GM18951 (cell line): ENCODE results near the gene HCRTR1.

ENCODE experiments used
- POLR2A ChIP-seq: IDR thresholded peaks from 4 replicates; pipeline ENCODE4 v1.6.1; 2011; ENCODE audit warnings: mild to moderate bottlenecking; ENCODE audit not compliant: insufficient read length, insufficient read depth; ENCODE audit errors: extremely low read depth
- in situ Hi-C: fragments of 300-500 bp; cut with MboI; formaldehyde crosslinking; loops from one replicate; pipeline ENCODE4 v1.12.0; 2022; ENCODE audit warnings: low sequenced_read_pairs, mixed read lengths, inconsistent platforms; ENCODE audit not compliant: unreplicated experiment

The HCRTR1 gene

DNA sequence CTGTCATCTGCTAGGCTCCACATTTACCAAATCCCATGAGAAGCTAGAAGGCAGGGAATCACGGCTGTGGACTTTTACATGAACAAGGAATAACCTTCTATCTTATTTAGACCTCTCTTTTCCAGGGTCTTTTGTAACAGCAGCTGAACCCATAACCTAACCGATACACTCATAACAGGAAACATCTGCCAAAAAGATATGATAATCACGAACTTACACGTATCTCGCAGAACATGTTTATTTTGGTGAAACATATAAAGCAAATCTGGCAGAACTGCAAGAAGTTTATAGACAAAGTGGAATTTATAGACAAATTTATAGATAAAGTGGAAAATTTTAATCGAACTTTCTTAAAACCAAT, 20.8 kb upstream of the HCRTR1 start:
- in situ Hi-C loops: no loop called here
- TF ChIP-seq POLR2A: no peak

DNA sequence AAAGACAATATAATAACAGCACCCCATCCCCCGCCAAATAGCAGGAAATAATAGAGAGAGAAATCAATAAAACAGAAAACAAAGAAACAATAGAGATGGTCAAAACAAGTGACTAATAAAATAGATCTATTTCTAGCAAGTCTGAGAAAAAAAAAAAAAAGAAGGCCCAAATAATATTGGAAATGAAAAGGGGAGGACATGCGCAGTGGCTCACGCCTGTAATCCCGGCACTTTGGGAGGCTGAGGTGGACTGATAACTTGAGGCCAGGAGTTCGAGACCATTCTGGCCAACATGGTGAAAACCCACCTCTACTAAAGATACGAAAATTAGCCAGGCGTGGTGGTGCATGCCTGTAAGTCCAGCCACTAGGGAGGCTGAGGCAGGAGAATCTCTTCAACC, 18.5 kb upstream of the HCRTR1 start:
- no peak for TF ChIP-seq POLR2A
- in situ Hi-C loops: no loop called here

DNA sequence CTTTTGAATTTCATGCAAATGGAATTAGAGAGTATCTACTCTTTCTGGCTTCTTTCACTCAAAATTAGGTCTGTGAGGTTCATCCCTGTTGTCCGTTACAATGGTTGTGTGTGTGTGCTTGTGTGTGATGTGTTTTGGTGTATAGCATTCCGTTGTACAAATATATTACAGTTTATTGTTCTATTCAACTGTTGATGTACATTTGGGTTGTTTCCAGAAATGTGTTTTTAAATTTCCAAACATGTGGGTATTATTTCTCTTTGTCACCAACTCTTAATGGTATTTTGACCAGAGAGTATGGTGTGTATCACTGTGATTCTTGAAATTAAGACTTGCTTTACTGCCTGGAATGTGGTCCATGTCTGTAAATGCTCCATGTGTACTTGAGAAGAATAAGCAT, 16.8 kb upstream of the HCRTR1 start:
- TF ChIP-seq POLR2A: no peak
- in situ Hi-C loops: no loop called here

DNA sequence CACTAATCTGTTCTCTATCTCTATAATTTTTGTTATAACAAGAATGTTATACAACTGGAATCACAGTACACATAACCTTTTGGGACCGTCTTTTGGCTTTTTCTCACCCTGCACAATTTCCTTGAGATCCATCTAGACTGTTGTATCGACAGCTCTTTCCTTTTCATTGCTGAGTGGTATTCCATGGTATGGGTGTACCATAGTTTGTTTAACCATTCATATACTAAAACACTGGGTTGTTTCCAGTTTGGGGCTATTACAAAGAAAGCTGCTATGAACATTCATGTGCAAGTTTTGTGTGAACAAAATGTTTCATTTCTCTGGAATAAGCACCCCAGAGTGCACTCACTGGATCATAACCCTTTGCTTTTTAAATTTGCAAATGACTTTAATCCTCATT, 15.4 kb upstream of the HCRTR1 start:
- in situ Hi-C loops: no loop called here
- no peak for TF ChIP-seq POLR2A

DNA sequence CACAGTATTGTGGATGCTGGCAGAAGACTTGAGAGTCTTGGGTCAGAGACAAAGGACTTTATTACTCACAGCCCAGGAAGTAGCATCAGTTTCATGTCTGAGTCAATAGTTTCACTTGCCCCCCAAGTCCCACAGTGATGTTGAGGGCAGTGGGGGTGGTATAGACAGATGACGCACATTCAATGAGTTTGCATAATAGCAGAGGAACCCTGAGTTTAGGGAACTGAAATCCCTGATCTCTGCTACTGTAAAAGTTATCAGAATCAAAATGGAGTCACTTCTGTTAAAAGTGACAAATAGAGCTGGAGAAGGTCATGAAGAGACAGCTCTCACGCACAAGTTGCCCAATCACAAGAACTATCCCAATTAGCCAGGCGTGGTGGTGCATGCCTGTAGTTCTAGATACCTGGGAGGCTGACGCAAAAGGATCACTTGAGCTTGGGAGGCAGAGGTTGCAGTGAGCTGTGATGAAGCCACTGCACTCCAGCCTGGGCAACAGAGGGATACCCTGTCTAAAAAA, 11.5 kb upstream of the HCRTR1 start:
- TF ChIP-seq POLR2A: no peak
- in situ Hi-C loops: no loop called here

DNA sequence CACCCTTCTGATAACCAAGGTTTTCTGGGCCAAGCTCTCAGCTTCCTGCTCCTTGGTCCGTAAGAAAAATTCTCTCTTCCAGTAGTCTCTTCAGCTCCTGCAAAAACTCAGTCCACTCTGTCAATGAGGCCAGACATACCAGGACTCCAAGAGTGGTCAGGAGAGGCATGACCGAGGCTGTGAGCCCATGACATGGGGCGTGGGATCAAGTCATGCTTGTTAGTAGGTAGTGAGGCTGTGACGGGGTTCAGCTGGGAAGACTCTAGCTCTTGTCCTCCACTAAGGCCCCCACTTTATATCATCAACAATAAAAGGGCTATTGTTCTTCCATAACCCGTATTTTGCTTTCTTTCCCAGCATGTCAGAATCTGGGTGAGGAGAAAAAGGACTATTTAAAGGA, 10.1 kb upstream of the HCRTR1 start:
- in situ Hi-C loops: no loop called here
- TF ChIP-seq POLR2A: no peak

DNA sequence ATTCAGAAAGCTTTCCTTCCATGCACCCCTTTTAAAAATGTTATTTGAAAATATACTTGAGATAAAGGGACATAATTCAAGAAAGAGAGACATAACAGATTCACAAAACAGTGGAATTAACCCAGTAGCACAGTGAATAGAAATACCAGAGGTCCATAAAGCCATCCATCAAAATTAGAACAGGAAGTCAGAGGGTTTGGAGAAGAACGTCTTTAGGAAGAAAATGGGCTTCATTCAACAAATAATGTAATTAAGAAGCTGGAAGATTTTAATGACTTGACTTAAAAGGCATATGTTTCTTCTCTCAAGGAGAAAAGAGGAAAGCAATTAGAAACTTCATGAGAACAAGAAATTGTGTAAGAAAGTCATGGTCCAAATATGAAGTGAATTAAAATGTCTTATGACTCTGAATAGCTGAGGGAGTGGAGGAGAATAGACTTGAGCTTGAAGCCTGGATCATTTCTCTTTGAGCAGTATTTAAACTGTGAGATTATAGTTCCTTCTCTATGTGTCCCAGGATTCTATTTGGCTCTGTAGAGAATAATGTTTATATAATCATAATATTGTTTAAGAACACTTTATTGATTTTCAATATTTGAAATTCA, 7.9 kb upstream of the HCRTR1 start:
- in situ Hi-C loops: loop anchor here (10.0 kb wide), 1 partner anchor 45 kb away; no protein-coding TSS in a partner anchor

DNA sequence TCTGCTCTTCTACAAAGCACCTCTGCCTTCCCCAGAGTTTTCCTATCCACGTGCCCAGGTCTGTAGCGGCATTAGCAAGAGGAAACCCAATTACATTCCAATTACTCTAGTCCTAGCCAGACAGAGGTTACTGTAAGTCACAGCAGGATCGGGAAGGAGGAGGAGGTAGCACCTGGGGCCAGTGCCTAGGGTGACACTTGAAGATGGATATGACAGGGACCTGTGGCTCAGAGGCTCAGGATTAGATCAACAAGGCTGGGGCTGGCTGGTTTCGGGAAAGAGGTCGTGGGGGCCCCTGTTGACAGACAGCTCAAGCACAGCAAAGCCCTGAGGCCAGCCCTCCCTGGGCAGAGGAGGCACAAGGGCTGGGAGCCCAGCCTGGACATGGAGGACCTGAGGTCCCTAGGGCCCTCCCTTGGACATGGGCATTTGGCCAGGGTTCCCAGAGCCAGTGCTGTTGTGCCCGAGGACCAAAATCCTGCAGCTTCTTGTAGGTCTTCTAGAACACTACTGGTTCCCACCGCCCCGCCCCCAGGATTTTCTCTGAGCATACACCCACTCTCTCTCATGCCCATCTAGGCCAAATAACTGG, 3.0 kb upstream of the HCRTR1 start:
- TF ChIP-seq POLR2A: no peak
- in situ Hi-C loops: loop anchor here (10.0 kb wide), 1 partner anchor 50 kb away; no protein-coding TSS in a partner anchor

More for the DNA sequence above, 7.9 kb upstream of the HCRTR1 start:
- no peak for TF ChIP-seq POLR2A

DNA sequence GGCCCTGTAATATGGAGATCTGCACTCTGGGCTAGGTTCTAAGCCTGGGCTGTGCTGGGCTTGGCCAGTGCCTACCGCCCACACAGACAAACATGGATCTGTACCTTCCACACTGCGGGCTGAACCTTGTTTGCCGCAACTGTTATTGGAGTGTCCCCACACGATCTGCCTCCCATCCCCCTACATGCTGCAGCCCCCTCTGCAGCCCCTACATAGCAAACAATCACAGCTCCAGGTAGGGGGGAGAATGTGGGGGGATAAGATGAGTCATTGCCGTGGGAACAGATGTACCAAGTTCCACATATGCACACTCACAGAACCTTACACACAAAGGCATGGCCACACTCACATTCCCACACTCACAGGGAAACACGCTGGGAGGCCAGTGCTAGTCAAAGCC, 2.1 kb upstream of the HCRTR1 start:
- in situ Hi-C loops: loop anchor here (10.0 kb wide), 1 partner anchor 51 kb away; no protein-coding TSS in a partner anchor
- TF ChIP-seq POLR2A: no peak

DNA sequence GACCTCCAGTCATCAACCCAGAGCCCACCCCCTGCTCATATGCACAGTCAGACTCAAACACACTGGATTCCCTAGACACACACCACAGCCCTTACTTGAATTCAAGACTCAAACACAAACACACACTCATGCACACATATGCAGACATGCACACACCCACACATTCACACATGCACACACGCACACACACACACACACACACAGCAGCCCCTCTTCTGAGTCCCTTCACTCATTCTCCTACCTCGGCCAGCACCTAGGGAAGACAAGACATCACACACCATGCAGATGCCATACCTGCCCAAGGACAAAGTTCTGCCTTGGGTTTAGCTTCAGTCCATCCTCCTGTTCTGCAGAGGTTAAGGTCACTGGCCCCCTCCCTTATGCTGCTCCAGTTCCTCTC, 1.6 kb upstream of the HCRTR1 start:
- TF ChIP-seq POLR2A: no peak
- in situ Hi-C loops: loop anchor here (10.0 kb wide), 1 partner anchor 51 kb away; no protein-coding TSS in a partner anchor

DNA sequence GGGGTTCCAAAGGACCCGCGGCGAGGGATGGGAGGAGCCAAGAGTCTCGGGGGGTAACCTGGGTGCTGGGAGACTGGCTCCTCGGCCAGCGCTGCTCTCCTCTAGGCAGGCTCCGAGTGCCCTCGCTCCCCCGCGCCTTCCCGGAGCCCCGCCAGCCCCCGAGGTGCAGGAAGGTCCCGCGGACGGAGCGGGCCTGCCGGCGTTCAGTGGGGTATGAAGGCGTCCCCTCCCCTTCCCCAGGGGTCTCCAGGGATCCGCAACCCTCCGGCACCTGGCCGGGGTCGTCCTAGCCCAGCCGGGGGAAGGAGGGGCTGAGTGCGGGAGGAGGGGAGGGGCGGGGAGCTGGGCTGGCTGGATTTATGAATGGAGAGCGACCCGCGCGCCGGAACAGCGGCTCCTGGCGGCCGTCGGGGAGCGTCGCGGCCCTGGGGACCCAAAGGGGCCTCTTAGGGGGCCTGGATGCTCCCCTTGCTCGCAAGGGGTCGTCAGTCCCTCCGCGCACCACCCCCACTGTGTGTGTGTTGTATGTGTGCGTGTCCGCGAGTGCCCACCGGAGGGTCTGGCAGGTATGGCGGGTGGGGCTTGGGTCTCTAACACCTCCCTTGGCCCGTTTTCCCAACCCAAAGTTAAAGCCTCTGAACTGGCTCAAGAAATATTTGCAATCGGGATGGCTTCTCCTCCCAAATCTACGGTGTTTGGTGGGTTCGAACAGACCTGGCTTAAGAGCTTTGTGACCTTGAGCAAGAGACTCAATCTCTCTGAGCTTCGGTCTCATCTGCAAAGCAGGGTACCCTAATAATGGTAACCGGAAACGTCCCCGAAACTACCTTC, 642 bp downstream of the HCRTR1 start:
- no peak for TF ChIP-seq POLR2A
- in situ Hi-C loops: loop anchor here (10.0 kb wide), 1 partner anchor 53 kb away; no protein-coding TSS in a partner anchor

DNA sequence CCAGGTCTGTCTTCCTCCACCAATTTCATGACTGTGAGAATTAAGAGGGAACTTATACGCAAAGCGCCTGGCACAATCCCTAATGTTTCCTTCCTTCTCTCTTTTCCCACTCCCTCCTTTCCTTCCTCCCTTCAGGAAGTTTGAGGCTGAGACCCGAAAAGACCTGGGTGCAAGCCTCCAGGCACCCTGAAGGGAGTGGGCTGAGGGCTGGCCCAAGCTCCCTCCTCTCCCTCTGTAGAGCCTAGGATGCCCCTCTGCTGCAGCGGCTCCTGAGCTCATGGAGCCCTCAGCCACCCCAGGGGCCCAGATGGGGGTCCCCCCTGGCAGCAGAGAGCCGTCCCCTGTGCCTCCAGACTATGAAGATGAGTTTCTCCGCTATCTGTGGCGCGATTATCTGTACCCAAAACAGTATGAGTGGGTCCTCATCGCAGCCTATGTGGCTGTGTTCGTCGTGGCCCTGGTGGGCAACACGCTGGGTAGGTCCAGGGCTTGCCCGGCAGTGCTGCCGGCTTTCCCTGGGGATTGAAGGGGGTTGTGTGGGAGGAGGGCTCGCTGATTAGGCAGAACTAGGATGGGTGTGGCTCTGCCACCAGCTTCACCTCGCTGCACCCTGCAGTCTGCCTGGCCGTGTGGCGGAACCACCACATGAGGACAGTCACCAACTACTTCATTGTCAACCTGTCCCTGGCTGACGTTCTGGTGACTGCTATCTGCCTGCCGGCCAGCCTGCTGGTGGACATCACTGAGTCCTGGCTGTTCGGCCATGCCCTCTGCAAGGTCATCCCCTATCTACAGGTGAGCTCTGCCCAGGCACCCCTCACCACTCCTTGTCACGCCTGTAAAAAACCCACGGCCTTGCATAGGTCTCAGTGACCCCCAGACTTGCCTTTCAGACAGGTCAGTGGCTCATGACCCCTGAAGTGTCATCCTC, 1.7 kb downstream of the HCRTR1 start:
- in situ Hi-C loops: loop anchor here (10.0 kb wide), 1 partner anchor 54 kb away; no protein-coding TSS in a partner anchor
- TF ChIP-seq POLR2A: no peak
